HCT116 (cell line): ENCODE results near the gene NRAP.

Experiments used
- CTCF ChIP-seq, 3 experiments: fragments of 200-600 bp in 1 of 3; sonication (generic) in 1 of 3; IDR thresholded peaks in 2 of 3; conservative IDR thresholded peaks in 1 of 3; 2 replicates each; pipeline ENCODE4 v1.5.1; 2012 to 2017; ENCODE audit warnings: low read depth in 2 of 3, low read length in 2 of 3, antibody characterized with exemption in 1 of 3, borderline replicate concordance in 1 of 3, control low read depth in 1 of 3, mild to moderate bottlenecking in 1 of 3, mixed read lengths in 1 of 3, mixed run types in 1 of 3, moderate library complexity in 1 of 3; ENCODE audit not compliant: insufficient read depth in 1 of 3
- EZH2 ChIP-seq: fragments of 200-600 bp; sonication (generic); IDR thresholded peaks from 2 replicates; pipeline ENCODE4 v1.6.1; 2017; ENCODE audit warnings: antibody characterized with exemption, mixed run types
- EZH2phosphoT487 ChIP-seq: fragments of 200-600 bp; IDR thresholded peaks from 2 replicates; pipeline ENCODE4 v1.6.1; 2018; ENCODE audit warnings: antibody characterized with exemption, borderline replicate concordance
- JUND ChIP-seq: IDR thresholded peaks from 2 replicates; pipeline ENCODE4 v1.6.1; 2012
- MAX ChIP-seq: IDR thresholded peaks from 2 replicates; pipeline ENCODE4 v1.6.1; 2012
- POLR2AphosphoS5 ChIP-seq: IDR thresholded peaks from 2 replicates; pipeline ENCODE4 v1.6.1; 2011; ENCODE audit warnings: mild to moderate bottlenecking, low read depth, low read length, moderate library complexity
- RAD21 ChIP-seq: IDR thresholded peaks from 2 replicates; pipeline ENCODE4 v1.6.1; 2012; ENCODE audit warnings: low read depth, mild to moderate bottlenecking
- REST ChIP-seq: IDR thresholded peaks from 2 replicates; pipeline ENCODE4 v1.6.1; 2012; ENCODE audit warnings: low read depth
- ZNF274 ChIP-seq: fragments of 200-500 bp; sonication (Bioruptor generic); IDR thresholded peaks from 2 replicates; pipeline ENCODE4 v1.6.1; 2014; ENCODE audit warnings: mild to moderate bottlenecking, low read depth, low read length, inconsistent platforms

DNA sequence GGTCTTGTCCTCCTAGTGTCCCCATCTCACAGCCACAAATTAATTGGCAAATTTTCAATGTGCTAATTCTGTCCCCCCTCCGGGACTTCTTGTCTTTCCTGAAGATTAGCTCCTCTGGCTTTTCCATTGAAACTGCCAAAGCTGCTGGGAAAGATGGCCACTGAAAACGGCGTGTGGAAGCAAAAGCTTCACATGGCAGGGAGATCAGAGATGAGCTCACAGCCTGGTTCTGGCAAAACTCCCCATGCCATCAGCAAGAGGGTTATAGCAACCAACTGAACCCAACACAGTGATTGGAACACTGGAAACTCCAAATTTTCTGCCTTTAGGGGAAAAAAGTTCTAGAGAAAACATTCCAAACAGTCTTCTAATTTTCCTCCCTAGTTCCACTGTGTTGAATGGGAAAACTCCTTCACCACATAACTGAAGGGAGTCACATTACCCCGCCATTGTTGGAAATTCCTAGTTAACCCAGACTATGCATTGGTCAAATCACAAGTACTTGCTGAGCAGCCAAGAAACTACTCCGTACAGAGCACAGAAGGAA lies 37.0 kb downstream of the NRAP start:
- no peak for TF ChIP-seq EZH2phosphoT487
- no peak for TF ChIP-seq CTCF (IDR thresholded peaks at IDR 0.05 in 2 of 3, conservative IDR thresholded peaks at IDR 0.05 in 1 of 3; ENCODE audit: borderline replicate concordance in 1 of 3, insufficient read depth in 1 of 3, low read depth in 2 of 3, low read length in 2 of 3)
- TF ChIP-seq RAD21, result no peak
- TF ChIP-seq ZNF274, result no peak
- TF ChIP-seq POLR2AphosphoS5, result no peak
- no peak for TF ChIP-seq JUND
- no peak for TF ChIP-seq EZH2
- no peak for TF ChIP-seq REST
- no peak for TF ChIP-seq MAX
